Glomerular endothelial cell (primary cell): ENCODE measurements around the gene SLCO2B1. TPM values are rescaled to one million over a fixed set of nuclear protein-coding genes. Genes with fewer than 3 reads are reported as not detected.

Source experiments
- DNase-seq: peaks from one replicate; pipeline ENCODE4 v3.0.0-alpha.2; 2011; ENCODE audit warnings: low read depth, low spot score; ENCODE audit errors: extremely low read depth
- total RNA-seq: library from RNA; depleted of rRNA; stranded (reverse); fragments of >200 nt; gene quantifications from 2 replicates; pipeline ENCODE4 v1.2.3, GENCODE V29; 2015

SLCO2B1 gene
- total RNA-seq, 1 donor from 2014 or later: 5.4 TPM

DNA sequence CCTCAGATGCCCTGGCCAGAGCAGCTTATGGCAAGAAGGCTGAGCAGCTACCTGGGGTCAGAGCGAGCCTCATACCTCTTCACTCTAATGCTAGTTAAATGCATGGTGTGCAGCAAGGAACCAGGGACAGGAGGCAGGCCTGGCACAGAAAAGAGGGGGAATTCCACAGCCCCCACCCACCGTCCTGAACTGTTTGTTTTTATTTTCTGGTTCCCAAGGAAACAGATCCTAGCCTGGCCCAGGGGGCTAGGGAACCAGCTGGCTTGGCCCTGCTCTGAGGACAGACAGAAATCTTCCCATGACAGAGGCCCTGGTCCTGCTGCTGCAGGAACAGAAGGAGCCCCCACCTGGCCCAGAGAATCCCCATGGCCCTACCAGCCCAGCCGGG, 40.4 kb downstream of the SLCO2B1 start:
- no peak for DNase-seq

DNA sequence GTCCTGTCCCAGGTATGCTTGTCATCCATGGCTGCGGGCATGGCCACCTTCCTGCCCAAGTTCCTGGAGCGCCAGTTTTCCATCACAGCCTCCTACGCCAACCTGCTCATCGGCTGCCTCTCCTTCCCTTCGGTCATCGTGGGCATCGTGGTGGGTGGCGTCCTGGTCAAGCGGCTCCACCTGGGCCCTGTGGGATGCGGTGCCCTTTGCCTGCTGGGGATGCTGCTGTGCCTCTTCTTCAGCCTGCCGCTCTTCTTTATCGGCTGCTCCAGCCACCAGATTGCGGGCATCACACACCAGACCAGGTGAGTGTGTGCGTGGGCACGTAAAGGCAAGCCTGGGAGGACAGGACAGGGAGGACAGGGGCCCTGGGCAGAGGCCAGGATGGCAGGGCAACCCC, 42.4 kb downstream of the SLCO2B1 start:
- no peak for DNase-seq

DNA sequence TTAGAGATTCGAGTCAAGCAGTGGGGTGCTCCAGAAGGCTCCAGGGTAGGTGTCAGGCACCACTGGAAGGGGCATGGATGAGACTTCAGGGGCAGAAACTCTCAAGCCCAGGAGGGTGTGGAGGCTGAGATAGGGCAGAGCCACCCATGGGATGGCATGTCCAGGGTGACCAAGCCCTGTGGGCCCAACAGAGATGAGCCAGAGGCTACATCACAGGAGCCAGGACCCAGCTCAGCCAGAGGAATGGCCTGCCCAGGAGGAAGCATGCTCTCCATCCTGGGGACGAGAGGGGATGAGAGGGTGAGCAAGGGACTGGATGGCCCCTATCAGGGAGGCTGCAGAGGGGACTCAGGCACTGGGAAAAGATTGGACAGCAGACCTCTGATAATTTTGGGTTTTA, 42.8 kb downstream of the SLCO2B1 start:
- no peak for DNase-seq

DNA sequence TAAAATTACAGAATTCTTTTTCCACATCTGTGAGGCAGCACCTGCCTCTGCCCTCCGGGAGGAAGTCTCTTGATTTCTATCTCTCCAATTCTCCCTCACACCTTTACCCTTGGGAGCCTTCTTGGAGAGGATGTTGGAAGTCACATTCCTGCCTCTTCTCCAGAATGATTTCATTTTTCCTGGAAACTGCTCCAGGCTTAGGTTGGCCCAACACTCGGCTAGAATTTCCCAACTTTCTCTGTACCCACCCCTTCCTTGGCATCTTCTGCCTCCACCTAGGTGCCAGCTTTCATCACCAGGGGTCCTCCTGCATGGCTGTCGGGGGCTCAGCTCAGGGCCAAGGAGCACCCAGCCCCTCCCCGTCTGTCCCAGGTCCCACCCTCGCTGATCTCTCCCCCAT, 43.2 kb downstream of the SLCO2B1 start:
- no peak for DNase-seq

DNA sequence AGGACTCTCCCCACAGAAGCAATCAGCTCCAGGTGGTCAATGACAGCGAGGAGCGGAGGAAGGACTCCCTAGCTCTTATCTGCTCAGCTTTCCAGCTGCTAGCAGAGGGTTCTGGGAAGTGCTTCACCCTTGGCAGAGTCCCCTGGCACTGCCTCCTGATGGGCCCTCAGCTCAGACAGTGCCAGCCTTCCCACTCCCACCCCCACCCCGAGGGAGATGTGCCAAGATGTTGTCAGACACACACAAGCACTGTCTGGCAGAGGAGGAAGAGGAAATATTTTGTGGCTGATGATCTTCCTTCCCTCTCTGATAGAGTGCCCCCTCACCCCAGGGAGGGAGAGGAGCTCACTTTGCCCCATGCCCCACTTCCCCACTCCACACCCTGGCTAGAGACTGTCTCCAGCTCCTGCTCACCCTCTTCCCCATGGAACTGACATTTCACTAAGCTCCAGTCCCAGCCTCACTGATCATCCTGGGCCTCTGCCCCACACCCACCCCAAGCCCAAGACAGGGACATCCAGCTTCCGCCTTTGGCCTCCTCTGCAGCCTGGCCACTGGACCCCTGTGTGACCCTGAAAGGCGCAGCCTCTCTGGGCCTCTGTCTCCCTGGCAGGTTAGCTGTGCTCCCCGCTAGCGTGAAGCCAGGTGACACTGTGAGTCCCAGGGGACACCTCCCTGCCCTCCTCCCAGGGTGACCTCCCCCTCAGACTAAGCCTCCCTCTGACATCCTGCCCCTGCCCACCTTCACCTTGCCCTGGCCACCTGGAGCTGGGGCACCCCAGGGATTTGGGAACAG, 44.5 kb downstream of the SLCO2B1 start:
- DNase-seq: no peak

DNA sequence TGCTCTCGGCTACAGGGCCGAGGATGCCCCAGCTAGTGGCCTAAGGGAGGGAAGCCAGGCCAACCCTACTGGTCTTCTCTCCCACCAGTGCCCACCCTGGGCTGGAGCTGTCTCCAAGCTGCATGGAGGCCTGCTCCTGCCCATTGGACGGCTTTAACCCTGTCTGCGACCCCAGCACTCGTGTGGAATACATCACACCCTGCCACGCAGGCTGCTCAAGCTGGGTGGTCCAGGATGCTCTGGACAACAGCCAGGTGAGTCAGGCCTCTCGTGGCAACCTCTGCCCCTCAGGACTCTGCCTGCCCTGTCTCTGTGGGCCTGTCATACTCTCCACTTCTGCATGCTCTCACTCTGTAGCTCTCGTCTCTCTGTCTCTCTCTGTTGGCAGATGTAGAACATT, 45.5 kb downstream of the SLCO2B1 start:
- DNase-seq: no peak

DNA sequence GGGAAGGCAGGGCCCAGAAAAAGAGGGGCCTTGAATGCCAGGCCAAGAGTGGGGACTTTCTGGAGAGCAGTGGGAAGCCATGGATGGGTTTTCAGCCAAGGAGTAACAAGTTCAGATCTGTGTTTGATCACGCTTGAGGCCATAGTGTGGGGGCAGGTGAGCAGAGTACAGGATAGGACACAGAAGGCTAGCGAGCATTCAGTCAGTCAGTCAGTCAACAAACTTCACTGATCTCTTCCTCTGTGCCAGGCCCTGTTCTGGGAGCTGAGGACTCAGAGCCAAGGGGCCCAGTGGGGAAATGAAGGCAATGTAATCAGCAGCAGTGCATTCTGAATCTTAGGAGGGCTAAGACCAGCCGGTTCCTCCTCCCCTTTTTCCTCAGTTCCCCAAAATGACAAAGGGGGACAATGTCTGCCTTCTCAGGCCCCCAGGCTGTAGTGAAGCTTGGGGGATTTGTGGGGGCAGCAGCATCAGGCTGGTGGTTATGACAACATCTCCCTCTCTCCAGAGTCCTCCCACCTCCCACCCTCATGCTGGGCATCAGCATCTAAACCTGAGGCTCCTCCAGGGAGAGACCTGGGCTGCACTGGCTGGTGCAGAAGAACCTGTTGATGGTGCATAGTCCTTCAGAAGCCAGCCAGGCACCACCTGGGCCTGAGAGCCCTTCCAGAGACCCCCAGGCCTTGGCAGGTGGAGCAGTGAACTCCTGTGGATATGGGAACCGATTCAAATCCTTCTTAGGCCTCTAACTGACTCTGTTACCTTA, 46.8 kb downstream of the SLCO2B1 start:
- no peak for DNase-seq

DNA sequence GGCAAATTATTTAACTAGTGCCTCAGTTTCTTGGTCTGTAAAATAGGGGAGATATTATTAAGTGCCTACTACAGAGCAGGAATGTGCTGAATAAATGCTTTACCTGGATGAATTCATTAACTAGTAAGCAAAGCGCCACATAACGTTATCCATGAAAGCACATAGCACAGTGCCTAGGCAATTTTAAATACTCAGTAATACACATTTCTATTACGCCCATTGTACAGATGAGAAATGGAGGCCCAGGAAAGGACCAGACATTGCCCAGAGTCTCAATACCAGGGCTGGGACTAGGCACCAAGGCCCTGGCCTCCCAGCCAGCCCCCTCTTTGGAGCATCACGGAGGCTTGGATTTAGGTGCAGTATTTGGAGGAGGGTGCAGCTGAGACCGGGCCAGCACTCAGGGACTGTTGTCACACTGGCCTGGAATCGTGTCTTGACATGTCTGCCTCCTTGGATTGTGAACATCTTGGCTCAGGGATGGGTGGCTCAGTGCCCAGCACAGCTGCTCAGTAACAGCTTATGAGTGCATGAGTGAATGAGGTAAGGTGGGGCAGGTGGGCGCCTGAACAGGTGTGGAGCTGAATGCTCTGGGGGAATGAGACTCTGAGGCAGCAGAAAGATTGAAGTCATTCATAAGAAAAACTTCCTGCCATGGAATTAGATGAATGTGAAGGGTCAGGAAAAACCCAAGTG, 47.5 kb downstream of the SLCO2B1 start:
- no peak for DNase-seq

DNA sequence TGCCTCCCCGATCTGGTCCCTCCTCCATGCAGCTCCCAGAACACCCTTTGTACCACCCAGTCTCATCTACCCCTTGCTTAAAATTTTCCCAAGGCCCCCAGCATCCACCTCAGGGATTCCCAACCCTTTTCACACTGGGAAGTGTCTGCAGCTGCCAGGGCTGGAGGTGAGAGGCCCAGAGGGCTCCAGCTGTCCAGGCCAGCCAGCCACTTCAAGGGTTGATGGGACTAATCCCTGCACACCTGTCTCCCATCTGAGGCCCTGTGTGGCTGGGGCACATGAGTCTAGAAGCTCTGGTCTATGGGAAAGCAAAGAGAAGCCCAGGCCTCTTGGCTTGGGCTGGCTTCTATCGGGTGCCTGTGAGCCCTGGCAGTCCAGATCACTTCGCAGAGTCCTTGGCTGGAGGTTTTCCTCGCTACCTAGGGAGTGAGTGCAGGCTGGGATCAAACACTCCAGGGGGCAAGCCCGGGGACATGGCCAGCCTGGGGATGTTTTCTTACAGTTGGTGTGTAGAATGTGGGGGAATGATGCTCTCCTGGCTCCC, 48.6 kb downstream of the SLCO2B1 start:
- DNase-seq: no peak

DNA sequence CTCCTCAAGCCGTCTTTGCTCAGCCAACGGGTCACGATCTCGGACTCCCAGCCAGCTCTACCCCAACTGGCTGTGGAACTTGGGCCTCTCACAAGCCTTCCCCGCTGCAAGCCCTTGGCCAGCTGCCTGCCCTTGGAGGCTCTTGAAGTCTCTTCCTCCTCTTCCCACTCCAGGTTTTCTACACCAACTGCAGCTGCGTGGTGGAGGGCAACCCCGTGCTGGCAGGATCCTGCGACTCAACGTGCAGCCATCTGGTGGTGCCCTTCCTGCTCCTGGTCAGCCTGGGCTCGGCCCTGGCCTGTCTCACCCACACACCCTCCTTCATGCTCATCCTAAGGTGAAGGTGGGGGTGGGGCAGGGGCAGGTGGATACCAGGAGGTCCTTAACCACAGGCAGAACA, 49.1 kb downstream of the SLCO2B1 start:
- no peak for DNase-seq

DNA sequence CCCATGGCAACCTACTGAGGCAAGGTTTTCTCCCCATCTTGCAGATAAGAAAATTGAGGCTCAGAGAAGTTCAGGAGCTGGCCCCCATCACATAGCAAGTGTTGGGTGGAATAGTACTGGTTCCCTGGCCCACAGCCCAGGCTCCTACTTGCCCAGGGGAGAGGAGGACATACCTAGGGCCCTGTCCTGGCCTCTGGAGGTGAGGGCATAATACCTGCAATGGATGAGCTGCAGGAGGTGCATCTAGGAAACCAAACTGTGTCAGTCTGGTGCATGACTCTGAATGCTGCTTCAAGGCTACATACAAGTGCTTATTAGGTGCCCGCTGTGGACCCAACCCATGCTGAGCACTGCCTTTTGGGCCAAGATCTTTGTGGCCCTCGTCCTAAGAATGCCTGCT, 49.6 kb downstream of the SLCO2B1 start:
- no peak for DNase-seq

DNA sequence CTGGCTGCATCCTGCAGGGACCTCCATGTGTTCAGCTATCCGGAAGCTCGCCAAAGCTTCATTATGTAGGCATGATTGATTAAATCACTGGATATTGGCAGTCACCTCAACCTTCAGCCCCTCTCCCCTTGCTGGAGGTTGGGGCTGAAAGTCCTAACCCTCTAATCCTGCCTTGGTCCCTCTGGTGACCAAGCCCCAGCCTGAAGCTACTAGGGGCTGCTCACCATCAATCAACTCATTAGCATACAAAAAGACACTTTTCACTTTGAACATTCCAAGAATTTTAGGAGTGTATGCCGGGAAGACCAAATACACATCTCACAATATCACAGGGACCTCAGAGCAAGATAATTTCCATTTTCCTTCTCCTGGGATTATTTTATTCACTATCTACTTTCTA, 50.9 kb downstream of the SLCO2B1 start:
- no peak for DNase-seq

DNA sequence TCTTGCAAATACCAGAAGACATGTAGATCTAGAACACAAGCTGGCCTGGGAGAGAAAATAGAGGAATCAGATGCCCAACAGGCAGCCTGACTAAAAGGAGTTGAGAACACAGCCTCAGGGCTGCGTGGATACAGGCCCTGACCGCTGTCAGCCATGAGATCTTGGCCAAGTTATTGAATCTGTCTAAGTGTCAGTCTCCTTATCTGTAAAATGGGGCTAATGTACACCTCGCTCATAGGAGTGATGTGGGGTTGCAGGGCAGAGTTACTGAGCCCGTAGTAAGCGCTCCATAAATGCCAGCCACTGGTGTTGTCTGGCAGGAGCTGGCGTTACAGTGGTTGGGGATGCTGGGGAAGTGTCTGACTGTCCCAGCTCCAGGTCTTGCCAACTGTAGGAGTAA, 51.3 kb downstream of the SLCO2B1 start:
- no peak for DNase-seq

DNA sequence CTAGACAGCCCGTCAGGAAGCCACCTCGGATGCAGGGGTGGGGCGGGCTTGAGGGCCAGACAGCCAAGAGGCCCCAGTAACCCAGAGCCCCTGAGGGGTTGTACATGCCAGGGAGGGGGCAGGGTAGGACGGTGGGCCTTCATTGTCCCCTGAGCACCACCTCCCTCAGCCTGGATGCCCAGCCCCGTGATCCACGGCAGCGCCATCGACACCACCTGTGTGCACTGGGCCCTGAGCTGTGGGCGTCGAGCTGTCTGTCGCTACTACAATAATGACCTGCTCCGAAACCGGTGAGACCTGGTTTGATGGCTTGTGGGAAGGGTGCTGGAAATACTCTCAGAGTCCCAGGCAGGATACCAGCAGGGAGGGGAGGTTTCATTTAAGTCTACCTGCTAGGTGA, 52.2 kb downstream of the SLCO2B1 start:
- DNase-seq: no peak

DNA sequence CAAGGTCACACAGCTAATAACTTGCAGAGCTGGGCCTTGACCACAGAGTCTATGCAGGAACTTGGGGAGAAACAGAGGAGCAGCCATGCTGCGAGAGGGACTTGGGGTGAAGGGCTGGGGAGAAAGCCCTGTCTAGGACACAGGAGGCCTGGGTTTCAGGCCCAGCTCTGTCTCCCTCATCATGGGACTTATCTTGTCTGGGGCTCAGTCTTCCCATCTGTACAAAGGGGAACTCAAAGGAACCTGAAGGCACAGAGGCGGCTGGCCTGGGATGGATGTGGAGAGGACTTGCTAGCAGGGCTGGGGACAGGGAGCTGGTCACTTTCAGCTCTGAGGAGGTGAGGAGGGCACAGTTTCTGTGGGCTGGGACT, 52.7 kb downstream of the SLCO2B1 start:
- no peak for DNase-seq

DNA sequence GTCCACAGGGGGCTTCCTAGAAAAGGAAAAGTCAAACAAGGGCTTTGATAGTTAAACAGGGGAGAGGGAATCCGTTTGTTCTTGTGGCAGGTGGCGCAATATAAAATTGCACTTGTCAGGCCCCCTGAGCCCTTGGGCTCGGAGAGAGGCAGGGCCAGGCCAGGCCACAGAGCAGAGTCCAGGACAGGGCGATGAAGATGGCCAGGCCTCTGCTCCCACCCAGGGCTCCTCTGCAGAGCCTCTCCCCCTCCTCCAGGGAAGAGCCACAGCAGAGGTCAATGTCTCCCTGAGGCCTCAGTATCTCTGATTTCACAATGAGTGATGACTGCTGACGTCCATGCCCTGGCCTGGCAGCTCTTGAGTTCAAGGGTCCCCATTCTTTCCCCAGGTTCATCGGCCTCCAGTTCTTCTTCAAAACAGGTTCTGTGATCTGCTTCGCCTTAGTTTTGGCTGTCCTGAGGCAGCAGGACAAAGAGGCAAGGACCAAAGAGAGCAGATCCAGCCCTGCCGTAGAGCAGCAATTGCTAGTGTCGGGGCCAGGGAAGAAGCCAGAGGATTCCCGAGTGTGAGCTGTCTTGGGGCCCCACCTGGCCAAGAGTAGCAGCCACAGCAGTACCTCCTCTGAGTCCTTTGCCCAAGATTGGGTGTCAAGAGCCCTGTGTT, 53.2 kb downstream of the SLCO2B1 start:
- DNase-seq: no peak

DNA sequence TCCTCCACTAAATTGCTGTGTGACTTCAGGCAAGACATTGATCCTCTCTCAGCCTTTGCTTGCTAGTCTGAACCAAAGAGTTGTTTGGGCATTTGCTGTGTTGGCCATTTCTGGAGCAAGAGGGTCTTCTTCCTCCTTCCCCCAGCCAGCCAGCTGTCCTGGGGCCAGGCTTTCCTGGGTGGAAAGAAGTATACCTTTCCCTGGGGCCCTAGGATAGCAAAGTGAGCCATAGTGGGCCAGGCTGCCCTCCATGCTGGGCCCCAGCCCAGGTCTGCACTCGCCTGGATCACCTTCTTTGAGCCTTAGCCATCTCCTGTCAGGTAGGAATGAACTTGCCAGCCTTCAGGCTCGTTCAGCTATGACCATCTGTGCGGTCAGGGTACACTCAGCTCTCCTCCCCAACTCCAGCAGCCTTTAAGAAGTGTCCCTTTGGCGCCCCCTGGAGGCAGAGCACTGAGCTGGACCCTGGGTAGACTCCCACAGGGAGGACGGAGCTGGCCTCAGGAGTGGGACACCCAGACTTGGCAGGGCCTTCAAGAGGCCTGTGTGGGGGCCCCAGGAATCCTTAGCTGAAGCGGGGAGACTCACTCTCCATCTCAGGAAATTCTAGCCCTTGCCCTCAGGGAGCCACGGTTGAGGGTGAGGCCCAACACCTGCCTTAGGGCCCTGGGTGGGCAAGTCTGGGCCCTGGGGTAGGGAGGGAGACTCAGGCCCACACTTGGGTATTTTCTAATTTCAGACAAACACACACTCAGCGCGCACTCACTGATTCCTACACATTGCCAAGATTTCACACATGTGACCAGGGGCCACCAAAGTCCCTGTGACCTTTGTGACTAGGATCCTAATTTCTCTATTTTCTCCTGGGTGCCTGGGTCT, 54.0 kb downstream of the SLCO2B1 start:
- DNase-seq: peak; percentile 39

DNA sequence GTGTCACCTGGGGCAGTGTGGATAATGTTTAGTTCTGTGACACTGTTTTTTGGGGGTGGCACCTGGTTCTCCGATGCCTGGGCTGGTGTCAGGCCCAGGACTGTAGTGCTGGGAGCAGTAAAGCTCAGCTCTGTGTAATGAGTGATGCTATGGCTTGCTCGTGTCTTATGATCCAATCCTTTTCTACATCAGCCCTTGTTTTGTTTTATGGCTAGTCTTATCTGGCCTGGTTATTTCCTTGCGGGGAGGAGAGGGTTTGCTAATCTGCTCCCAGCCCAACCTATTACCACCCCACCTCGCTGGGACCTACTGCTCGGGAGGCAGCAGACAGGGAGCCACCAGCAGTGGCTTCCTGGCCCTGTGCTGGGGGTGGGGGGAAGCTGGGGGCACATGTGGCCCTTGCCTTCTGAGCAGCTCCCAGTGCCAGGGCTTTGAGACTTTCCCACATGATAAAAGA, 54.7 kb downstream of the SLCO2B1 start:
- DNase-seq: no peak

DNA sequence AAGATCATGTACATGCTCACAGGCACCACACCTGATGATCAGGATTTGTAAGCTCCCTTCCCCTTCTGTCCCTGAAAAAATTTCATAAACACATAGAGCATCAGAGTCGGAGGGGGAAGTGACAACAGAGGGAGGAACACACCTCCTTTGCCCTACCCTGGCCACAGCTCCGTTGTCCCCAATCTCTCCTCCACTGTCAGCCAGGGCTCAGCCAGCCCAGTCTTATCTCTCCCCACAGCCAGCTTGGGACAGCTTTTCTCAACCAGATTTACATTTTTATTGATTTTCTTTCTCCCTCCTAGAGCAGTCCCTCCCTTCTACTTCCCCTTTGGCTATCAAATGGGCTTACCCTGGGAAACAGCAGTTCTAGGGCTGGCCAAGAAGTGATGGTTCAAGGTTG, 57.5 kb downstream of the SLCO2B1 start:
- no peak for DNase-seq

DNA sequence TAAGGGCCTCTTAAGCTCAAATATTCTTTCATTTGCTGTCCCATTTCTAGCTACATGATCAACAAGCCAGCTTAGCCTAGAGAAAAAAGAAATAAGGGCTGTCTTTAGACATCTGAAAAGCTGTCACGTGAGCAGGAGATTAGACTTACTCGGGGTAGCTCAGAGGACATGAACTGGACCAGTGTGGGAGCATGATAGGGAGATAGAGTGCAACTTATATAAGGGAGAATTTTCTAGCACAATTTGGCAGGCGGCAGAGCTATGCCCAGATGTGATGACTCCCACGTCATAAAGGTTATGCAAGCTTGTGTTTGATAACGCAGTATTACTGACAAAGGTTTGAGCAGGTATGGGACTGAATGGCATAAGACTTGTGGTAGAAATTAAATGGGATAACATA, 61.5 kb downstream of the SLCO2B1 start:
- no peak for DNase-seq
